ENCODE data around the gene IFNK. TPM values are rescaled to one million over a fixed set of nuclear protein-coding genes. Genes with fewer than 3 reads are reported as not detected.

The IFNK gene
- total RNA-seq, 4 donors from 2014 or later, result not detected

- no peak for ATAC-seq (ENCODE audit: low FRiP score)
- TF ChIP-seq CTCF (IDR thresholded peaks at IDR 0.05), result no peak
These were observed 8.0 kb downstream of the IFNK start for GRCh38 chr9:27532046-27532445.

GRCh38 chr9:27533311-27533710 is 9.2 kb downstream of the IFNK start:
- DNase-seq (ENCODE audit: low spot score) (no peak), ATAC-seq (ENCODE audit: low FRiP score) (no peak)
- TF ChIP-seq CTCF (IDR thresholded peaks at IDR 0.05), result no peak

More at GRCh38 chr9:27532046-27532445, 8.0 kb downstream of the IFNK start:
- no peak for DNase-seq (ENCODE audit: low spot score)

GRCh38 chr9:27534131-27534530 is 10.0 kb downstream of the IFNK start:
- DNase-seq (ENCODE audit: low spot score), result no peak
- no peak for ATAC-seq (ENCODE audit: low FRiP score)
- no peak for TF ChIP-seq CTCF (IDR thresholded peaks at IDR 0.05)

- TF ChIP-seq CTCF (IDR thresholded peaks at IDR 0.05), result no peak
- DNase-seq (ENCODE audit: low spot score), result no peak
- no peak for ATAC-seq (ENCODE audit: low FRiP score)
These were observed 10.6 kb downstream of the IFNK start for GRCh38 chr9:27534658-27535209.

- no peak for TF ChIP-seq CTCF (IDR thresholded peaks at IDR 0.05)
- DNase-seq (ENCODE audit: low spot score) (no peak), ATAC-seq (ENCODE audit: low FRiP score) (no peak)
These were observed 11.6 kb downstream of the IFNK start for GRCh38 chr9:27535701-27536118.

- DNase-seq (ENCODE audit: low spot score) (no peak), ATAC-seq (ENCODE audit: low FRiP score) (no peak)
- no peak for TF ChIP-seq CTCF (IDR thresholded peaks at IDR 0.05)
These were observed 12.1 kb downstream of the IFNK start for GRCh38 chr9:27536168-27536567.

- DNase-seq (ENCODE audit: low spot score) (no peak), ATAC-seq (ENCODE audit: low FRiP score) (no peak)
- no peak for TF ChIP-seq CTCF (IDR thresholded peaks at IDR 0.05)
These were observed 12.9 kb downstream of the IFNK start for GRCh38 chr9:27537027-27537435.

Measured in omental fat pad (tissue), 4 donors.